HL-60/S4 treated with retinoic acid at 250 ng/mL for 4 days and 3 days (cell line): ENCODE data around the gene TNNT2.

Source experiments
- in situ Hi-C: fragments of 300-500 bp; cut with MboI; formaldehyde crosslinking; loops from 2 replicates; pipeline ENCODE4 v1.7.0; 2022; ENCODE audit warnings: low sequenced_read_pairs

Gene TNNT2

DNA sequence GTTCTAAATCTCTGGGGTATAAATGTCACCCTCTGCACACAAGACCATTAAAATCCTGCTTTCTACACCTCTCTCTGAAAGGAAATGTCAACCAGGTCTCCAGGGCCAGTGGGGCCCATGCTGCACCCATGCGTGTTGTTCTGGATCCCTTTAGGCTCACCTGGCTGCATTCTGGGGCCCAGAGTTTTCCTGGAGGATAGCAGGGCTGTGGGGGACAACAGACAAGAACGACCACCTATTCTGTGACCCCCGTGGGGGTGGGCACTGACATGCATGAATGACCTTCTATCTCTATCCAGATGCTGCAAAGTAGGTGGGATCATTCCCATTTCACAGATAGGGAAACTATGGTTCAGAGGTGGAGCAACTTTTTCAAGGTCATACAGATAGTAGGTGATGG, 41.6 kb downstream of the TNNT2 start:
- in situ Hi-C loops = no loop called here

DNA sequence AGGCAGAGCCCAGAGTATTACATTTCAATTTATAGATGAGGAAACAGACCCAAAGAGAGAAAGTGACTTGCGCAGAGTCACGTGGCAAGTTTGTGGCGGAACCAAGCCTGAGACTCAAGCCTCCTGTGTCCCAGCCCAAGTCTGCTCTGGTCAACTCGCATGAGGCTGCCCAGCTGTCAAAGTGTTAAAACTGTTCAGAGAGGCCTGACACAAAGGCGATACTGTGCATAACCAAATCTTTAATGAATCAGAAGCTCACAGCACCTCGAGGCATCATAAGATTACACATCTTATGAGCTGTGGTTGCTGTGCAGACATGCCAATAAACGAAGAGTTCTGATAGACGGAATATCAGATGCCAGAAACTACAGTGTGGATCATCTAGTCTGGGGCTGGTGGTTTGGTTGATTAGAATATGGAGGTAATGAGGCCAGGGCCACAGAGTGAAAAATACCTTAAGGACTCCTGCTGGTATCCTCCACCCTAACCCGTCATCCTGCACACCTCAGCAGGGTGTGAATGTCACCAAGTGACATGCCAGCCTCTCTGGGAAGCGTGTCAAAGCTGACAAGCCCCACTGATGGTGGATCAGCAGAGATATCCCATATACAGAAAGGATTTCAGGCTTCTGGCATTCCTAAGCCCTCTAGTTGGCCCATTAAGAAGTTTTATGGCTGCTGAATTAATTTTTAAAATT, 42.2 kb downstream of the TNNT2 start:
- in situ Hi-C loops = no loop called here

DNA sequence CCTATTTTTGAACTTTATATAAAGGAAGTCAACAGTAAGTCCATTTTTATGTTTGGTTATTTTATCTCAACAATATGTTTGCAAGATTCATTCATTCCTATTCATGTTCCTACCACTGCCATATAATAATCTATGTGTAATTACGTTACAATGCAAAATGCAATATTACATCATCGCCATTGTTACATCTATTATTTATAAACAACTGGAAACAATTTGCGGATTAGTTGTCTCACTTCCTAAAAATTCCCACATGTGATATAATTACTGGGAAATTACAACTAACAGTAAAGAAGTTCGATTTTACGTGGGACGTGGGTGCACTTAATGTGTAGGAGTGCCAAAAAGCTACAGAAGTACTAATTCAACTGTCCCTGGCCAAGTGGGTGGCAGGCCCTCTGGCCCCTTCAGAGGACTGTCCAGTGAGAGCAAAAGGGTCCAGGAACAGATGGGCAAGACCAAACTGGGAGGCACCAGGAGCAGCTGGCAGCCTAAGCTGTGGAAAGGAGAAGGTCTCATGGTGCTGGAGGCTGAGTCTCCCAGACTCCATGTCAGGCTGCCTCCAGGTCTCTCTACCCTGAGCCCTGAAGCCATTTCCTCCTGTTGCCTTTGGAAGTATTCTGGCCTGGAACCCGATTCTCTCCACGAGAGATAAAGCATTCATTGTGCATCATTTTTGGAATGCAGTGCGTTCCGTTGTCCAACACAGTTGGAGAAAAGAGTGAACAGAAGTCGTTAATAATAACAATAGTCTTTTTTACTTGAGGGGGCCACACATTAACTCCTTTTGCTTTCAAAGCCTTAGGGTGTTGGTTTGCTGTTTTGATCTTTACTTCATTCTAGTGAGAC, 42.9 kb downstream of the TNNT2 start:
- in situ Hi-C loops = no loop called here

DNA sequence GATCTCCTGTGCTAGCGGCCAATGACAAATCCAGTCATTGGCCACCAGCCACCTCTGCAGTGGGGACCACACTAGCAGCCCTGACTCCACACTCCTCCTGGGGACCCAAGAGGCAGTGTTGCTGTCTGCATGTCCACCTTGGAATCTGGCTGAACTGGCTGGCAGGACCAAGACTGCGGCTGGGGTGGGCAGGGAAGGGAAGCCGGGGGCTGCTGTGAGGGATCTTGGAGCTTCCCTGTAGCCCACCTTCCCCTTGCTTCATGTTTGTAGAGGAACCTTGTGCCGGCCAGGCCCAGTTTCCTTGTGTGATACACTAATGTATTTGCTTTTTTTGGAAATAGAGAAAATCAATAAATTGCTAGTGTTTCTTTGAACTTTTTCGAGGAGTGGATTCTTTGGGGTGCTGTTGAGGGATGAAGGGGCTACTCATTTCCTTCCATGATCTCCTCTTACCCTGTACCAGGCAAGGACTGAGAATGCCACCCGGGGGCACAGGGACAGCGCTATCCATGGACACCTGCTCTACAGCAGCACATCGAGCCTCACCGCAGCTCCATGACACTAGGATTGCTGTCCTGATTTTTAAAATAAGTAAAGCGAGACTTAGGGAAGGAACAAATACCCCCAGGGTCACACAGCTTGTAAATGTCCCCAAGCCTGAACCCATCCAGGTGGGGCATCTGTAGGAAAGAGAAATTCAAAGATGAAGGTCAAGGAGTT, 44.7 kb downstream of the TNNT2 start:
- in situ Hi-C loops = no loop called here

- in situ Hi-C loops = no loop called here
These were observed 45.5 kb downstream of the TNNT2 start for GRCh38 chr1:201332021-201332420.

DNA sequence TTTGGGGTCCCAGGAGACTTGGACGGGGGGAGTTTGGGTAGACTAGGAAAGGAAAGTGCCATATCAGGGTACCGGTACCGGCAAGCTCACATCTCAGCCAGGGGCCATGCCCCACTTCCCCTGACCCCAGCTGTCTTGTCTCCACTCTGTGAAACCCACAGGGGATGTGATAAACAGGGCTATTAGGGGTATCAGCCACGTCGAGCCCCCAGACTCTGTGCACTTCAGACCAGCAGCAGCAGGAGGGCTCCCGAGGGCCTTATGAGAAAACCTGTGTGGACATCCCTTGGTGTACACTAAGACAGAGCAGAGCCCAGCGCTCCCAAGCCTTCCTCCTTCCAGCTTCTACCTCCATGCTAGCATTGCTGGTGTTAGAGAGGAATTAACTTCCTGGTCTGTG, 46.3 kb downstream of the TNNT2 start:
- in situ Hi-C loops = no loop called here

DNA sequence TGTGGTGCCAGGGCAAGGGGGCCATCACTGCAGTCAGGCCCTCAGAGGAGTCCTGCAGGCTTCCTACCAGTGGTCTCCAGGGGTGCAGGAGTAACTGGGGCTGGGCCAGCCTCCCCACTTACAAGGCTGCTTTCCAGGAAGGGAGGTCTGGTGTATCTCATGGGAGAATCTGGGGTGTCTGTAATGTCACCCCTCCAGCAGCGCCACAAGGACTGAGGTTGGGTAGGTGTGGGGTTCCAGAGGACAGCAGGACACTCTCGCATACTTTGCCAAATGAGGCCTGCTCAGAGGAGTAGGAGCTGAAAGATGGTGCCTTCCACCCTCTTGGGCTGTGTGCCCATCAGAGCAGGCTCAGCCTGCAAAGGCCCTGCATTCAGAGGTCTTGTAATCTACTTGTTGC, 46.9 kb downstream of the TNNT2 start:
- in situ Hi-C loops = no loop called here

GRCh38 chr1:201329801-201330200, 47.7 kb downstream of the TNNT2 start:
- in situ Hi-C loops = no loop called here

GRCh38 chr1:201329286-201329685, 48.2 kb downstream of the TNNT2 start:
- in situ Hi-C loops = no loop called here

DNA sequence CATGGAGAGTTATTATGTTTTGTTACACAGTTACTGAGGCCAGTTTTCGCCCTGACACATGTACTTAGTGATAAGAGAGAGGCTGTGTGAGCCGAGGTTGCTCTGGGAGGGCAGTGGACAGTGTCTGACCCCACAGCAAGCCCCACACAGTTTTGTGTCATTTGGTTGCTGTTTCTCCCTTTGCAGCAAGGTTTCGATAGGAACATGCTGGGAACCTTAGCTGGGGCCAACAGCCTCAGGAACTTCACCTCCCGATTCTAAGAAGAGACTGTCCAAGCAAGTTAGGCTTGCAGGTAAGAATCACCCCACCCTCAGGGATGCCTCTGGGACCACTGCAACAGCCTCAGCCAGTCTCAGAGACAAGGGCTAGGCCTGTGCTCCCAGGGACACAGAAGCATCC, 48.9 kb downstream of the TNNT2 start:
- in situ Hi-C loops = no loop called here

- in situ Hi-C loops = no loop called here
These were observed 49.7 kb downstream of the TNNT2 start for GRCh38 chr1:201327687-201328240.

DNA sequence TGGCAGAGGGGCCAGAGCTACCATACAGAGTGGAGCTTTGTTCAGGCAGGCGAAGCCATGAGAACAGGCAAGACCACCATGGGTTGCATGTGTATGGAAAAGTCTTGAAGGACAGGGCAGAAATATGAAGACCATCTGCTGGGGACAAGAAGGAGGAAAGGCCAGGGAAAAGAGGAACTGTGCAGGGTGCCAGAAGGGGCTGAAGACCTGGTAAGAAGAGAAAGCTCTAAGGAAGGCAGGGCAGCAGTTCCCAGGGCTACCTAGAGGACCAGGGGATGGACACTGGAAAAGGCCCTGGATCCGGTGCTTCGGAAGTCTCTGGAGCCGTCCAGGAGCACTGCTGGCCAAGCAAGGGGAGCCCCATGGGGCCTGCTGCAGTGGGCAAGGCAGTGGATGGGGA, 50.8 kb downstream of the TNNT2 start:
- in situ Hi-C loops = no loop called here

DNA sequence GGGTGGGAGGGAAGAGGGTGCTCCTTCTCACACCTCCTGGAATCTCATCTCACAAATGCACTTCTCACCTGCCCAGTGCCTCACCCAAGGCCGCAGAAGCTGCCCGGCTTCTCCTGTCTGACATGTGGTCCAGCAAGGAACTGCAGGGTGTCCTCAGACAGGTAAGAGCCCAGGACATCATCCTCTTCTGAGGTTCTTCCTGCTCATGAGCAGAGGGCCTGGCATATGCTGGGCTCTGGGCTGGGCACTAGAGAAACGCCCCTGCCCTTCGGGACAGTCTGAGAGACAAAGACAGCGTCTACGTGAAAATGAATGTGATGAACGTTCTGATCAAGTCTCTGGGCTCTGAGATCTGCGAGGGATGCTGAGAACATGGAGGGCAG, 51.8 kb downstream of the TNNT2 start:
- in situ Hi-C loops = no loop called here

DNA sequence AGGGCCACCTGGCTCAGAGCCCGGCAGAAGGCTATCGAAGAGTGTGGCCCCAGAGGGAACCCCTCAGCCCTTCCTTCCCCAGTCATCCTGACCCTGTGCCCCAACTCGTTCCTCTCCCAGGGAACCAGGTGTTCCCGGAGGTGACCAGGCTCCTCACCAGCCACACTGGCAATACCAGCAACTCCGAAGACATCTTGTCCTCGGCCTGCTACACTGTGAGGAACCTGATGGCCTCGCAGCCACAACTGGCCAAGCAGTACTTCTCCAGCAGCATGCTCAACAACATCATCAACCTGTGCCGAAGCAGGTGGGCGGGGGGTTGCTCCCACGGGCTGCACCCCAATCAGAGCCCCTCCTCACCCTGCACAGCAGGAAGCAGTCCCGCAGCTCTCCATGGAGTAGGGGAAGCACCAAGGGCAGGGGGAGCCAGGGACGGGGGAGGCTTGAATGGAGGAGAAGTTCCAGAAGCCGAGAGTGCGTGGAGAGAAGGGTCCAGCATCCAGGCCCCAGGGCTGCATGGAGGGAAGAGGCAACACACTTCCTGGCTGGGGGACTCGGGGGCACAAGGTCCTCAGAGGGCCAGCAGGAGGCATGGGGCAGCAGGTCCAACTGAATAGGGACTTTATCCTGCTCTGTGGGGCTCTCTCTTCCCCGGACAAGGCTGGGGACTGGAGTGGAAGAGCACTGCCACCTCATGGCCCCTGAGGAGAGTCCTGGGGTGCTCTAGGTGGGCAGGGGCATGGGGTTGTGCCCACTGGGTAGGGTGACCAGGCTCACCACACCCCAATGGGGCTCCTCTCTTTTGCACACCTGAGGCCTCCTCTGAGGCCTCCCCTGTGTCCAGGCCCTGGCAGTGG, 52.4 kb downstream of the TNNT2 start:
- in situ Hi-C loops = no loop called here

GRCh38 chr1:201324306-201324705, 53.2 kb downstream of the TNNT2 start:
- in situ Hi-C loops = no loop called here

DNA sequence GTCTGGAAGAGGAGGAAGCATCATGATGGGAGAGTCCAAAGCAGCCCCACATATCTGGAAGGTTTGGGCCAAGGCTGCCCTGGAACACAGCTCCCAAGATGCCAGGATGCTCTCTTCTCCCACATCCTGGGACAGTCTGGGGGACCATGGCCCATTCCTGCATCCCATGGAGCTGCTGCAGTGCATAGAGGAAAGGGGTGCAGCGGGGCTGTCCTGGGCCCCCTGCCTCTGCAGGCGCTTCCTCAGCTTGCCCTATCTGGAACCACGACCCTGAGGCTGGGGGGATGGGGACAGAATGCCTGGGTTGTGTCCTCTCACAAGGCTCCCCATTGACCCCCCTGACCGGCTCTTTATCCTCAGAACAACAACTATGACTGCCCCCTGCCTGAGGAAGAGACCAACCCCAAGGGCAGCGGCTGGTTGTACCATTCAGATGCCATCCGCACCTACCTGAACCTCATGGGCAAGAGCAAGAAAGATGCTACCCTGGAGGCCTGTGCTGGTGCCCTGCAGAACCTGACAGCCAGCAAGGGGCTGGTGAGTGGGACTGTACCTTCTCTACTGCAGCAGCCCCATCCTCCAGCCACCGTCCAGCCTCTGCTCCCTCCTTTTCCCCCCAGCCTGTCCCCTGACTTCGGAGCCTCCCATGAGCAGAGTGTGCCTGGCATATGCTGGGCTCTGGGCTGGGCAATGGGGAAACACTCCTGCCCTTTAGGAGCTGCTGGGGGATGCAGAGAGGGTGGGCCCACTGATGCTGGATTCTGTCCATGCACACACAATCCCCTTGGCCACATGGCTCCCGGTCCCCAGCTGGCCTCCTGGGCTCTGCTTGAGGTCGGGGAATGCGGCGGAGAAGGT, 54.6 kb downstream of the TNNT2 start:
- in situ Hi-C loops = no loop called here

GRCh38 chr1:201321826-201322390, 55.6 kb downstream of the TNNT2 start:
- in situ Hi-C loops = no loop called here

DNA sequence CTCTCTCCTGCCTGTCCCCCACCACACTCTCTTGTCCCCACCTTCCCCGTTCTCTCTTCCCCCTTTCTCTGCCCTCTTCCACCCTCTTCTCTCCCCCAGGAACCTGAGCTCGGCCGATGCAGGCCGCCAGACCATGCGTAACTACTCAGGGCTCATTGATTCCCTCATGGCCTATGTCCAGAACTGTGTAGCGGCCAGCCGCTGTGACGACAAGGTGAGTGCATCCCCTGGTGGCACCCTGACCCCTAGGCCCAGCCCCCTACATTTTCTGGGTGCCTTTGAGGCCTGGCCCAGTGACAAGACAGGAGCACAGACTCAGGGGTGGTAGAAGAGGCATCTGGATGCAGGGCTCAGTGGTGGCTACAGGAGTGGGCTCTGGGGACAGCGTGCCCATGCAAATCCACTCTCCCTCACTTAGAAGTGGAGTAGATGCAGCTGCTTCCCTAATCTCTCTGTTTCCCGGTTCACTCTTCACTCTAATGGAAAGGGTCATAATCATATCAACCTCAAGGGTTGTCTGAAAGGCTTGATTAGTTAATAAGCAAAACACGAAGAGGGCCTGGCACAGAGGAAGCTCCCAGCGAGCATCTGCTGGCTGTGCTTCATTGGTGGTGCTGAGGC, 57.2 kb downstream of the TNNT2 start:
- in situ Hi-C loops = no loop called here

DNA sequence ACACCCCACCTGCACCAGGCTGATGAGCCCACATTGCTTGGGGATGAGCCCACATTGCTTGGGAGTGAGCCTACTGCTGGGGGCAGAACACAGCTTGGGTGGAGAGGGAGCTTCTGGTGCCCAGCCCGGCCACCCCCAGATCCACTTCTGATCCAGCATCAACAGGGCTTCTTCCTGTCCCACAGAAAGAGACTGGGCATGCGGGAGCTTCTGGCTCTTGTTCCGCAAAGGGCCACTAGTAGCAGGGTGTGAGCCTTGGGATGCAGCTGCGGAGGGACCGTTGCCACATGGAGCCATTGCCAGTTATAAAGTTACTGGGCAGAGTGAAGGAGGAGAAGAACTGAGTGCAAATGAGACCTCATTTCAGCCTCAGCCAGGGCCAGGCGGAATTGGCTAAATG, 57.8 kb downstream of the TNNT2 start:
- in situ Hi-C loops = no loop called here
